PFSK-1 (cell line): Measurements from ENCODE around the gene PRRC2A.

Experiments
- POLR2AphosphoS5 ChIP-seq: IDR thresholded peaks from 2 replicates; pipeline ENCODE4 v1.6.1; 2012; ENCODE audit warnings: low read depth, mild to moderate bottlenecking, control low read depth, low read length, moderate library complexity
- SIN3A ChIP-seq: IDR thresholded peaks from 2 replicates; pipeline ENCODE4 v1.6.1; 2012; ENCODE audit warnings: mild to moderate bottlenecking, low read length, moderate library complexity, borderline replicate concordance; ENCODE audit not compliant: insufficient read depth
- TAF1 ChIP-seq: IDR thresholded peaks from 2 replicates; pipeline ENCODE4 v1.6.1; 2012; ENCODE audit warnings: low read length, control low read depth, borderline replicate concordance; ENCODE audit not compliant: insufficient read depth
- TF ChIP-seq, protein P1 (sequence below), 2 experiments: IDR thresholded peaks; 2 replicates each; pipeline versions ENCODE4 v1.6.1 to v1.8.0; 2011 to 2012; ENCODE audit warnings: low read depth in 2 of 2, low read length in 2 of 2, control low read depth in 1 of 2, inconsistent platforms in 1 of 2, mild to moderate bottlenecking in 1 of 2, moderate library complexity in 1 of 2; ENCODE audit not compliant: insufficient read depth in 1 of 2

GRCh38 chr6:31577579-31577966, 42.9 kb upstream of the PRRC2A start:
- TF ChIP-seq, protein P1, sequence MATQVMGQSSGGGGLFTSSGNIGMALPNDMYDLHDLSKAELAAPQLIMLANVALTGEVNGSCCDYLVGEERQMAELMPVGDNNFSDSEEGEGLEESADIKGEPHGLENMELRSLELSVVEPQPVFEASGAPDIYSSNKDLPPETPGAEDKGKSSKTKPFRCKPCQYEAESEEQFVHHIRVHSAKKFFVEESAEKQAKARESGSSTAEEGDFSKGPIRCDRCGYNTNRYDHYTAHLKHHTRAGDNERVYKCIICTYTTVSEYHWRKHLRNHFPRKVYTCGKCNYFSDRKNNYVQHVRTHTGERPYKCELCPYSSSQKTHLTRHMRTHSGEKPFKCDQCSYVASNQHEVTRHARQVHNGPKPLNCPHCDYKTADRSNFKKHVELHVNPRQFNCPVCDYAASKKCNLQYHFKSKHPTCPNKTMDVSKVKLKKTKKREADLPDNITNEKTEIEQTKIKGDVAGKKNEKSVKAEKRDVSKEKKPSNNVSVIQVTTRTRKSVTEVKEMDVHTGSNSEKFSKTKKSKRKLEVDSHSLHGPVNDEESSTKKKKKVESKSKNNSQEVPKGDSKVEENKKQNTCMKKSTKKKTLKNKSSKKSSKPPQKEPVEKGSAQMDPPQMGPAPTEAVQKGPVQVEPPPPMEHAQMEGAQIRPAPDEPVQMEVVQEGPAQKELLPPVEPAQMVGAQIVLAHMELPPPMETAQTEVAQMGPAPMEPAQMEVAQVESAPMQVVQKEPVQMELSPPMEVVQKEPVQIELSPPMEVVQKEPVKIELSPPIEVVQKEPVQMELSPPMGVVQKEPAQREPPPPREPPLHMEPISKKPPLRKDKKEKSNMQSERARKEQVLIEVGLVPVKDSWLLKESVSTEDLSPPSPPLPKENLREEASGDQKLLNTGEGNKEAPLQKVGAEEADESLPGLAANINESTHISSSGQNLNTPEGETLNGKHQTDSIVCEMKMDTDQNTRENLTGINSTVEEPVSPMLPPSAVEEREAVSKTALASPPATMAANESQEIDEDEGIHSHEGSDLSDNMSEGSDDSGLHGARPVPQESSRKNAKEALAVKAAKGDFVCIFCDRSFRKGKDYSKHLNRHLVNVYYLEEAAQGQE (IDR thresholded peaks at IDR 0.05; ENCODE audit: insufficient read depth in 1 of 2, low read depth in 2 of 2, low read length in 2 of 2), result no peak
- TF ChIP-seq TAF1, result no peak
- no peak for TF ChIP-seq POLR2AphosphoS5
- no peak for TF ChIP-seq SIN3A
